GM19193 (cell line): Measurements from ENCODE around the gene NRF1.

Source experiments
- POLR2A ChIP-seq: IDR thresholded peaks from 4 replicates; pipeline ENCODE4 v1.6.1; 2011; ENCODE audit not compliant: insufficient read depth, insufficient read length; ENCODE audit errors: extremely low read depth

The NRF1 gene

GRCh38 chr7:129670656-129671055 lies 59.1 kb downstream of the NRF1 start:
- TF ChIP-seq POLR2A = no peak

DNA sequence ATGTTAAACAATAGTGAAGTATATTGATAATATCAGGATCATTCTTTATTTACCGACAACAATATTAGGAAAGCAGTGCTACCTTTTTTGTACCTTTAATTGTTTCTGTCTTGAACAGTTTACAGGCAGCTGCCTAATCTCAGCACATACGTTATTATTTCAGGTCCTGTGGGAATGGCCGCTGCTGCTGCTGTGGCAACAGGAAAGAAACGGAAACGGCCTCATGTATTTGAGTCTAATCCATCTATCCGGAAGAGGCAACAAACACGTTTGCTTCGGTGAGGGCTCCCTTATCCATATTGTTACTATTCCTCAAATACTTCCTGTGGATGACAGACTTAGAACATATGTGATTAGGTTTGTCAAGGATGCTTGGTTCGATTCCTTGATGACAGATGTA lies 59.7 kb downstream of the NRF1 start:
- no peak for TF ChIP-seq POLR2A

GRCh38 chr7:129675521-129675920 lies 64.0 kb downstream of the NRF1 start:
- no peak for TF ChIP-seq POLR2A

DNA sequence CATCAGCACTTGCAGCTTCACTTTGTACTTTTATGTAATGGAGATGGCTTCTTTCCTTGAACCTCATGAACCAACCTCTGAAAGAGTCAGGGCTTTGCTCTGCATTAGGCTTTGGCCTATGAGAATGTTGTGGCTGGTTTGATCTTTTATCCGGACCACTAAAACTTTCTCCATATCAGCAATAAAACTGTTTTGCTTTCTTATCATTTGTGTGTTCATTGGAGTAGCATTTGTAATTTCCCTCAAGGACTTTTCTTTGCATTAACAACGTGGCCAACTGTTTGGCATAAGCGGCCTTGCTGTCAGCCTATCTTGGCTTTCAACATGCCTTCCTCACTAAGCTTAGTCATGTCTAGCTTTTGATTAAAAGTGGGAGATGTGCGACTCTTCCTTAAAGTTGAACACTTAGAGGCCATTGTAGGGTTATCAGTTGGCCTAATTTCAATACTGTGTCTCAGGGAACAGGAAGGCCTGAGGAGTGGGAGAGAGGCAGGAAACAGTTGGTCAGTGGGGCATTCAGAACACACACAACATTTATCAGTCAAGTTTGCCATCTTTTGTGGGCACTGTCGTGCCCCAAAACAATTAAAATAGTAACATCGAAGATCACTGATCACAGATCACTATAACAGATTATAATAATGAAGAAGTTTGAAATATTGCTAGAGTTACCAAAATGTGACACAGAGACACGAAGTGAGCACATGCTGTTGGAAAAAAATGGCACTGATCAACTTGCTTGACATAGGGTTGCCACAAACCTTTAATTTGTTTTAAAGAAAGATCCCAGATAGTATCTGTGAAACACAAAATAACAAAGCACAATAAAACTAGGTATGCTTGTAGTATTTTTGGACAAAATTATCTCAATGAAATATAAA lies 64.7 kb downstream of the NRF1 start:
- no peak for TF ChIP-seq POLR2A

DNA sequence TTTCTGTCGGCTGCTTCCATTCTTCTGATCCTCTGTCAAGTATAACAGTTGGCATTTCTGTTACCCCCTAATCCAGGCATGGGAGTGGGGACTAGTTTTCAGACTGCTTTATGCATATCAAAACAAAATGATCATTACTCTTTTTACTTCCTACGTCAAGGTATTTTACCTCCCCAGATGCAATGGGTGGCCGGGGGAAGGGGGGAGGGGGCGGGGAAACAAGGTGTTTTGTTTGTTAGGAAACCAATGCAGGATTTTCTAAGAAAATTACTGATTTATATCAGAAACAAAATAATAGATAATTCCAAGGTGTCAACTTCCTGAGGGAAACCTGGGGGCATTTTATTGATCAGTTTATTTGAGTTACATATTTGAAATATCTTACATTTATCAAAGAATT lies 66.3 kb downstream of the NRF1 start:
- no peak for TF ChIP-seq POLR2A

DNA sequence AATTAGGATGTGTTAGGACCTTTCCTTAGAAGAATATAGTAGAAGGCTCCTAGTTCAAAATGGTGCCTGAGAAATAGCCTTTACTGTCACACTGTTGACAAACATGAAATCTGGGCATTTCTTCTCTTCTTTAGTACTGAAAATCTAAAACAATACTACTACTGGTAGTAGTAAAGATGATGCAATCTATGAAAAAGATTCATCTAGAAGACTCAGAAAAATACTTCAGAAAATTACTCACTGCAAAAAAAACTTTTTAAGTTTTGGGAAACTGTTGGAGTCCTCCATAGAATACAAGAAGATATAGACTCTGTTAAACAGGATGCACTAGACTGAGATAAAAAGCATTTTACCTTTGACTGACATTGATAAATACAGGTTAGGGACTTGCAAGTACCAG lies 67.1 kb downstream of the NRF1 start:
- TF ChIP-seq POLR2A = no peak

- TF ChIP-seq POLR2A = no peak
These were observed 68.9 kb downstream of the NRF1 start for GRCh38 chr7:129680400-129680799.

- no peak for TF ChIP-seq POLR2A
These were observed 73.3 kb downstream of the NRF1 start for GRCh38 chr7:129684777-129685176.

DNA sequence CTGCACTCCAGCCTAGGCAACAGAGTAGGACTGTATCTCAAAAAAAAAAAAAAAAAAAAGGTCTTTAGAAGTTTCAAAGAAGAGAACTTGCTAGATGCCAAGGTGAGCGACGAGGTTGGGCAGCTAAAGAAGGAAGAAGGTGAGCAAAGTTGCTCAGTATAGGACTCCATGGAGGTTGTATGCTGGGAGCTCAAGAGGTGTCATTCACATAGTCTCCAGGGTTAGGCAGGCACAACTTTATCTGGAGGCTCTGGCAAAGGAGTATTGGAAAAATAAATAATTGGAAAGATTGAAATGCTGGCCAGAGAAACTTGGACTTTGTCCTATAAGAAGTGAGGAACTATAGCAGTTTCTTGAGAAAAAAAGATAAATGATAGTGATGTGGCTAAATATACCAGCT lies 74.5 kb downstream of the NRF1 start:
- no peak for TF ChIP-seq POLR2A

- no peak for TF ChIP-seq POLR2A
These were observed 77.1 kb downstream of the NRF1 start for GRCh38 chr7:129688503-129689222.

GRCh38 chr7:129689995-129690581 lies 78.6 kb downstream of the NRF1 start:
- TF ChIP-seq POLR2A = no peak

DNA sequence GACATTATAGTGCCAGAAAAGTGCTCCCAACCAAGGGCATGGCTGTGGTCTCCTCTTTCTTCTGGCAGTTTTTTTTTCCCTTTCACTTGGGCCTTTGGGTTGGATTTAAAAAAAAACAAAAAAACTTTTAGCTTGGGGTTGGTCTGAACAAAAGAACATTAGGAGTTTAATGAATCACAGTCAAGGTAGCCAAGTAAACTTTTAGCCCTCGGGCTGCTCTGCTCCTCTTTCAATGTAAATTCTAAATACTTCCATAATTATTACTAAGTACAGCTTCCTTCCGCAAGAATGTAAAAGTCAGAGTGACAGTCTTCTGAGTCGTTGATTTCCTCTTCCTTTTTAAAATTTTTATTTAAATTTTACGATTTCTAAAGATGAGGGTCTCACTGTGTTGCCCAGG lies 79.2 kb downstream of the NRF1 start:
- TF ChIP-seq POLR2A = no peak

- TF ChIP-seq POLR2A = no peak
These were observed 87.2 kb downstream of the NRF1 start for GRCh38 chr7:129698516-129699418.

- no peak for TF ChIP-seq POLR2A
These were observed 90.8 kb downstream of the NRF1 start for GRCh38 chr7:129702316-129702715.
